ENCODE data around the gene AZIN2.
"Not testable (repeated sequence)": the region's sequence is repeated elsewhere in the genome, so short reads cannot be mapped to it uniquely, and the experiment has no call there.

AZIN2 gene

GRCh38 chr1:33080885-33081553 is at the start of gene AZIN2:
TSS of gene AZIN2 (plus strand) at chr1:33081153. CDS start at chr1:33082250, 1,097 bp downstream.
- DNase-seq, result peak; percentile 98

- no peak for DNase-seq
These were observed 49.4 kb upstream of the AZIN2 start for GRCh38 chr1:33031506-33031905.

GRCh38 chr1:33032126-33032869 is 48.7 kb upstream of the AZIN2 start:
- no peak for DNase-seq

GRCh38 chr1:33036051-33036525 is 44.9 kb upstream of the AZIN2 start:
- DNase-seq, result no peak

- peak; percentile 92 for DNase-seq
These were observed 44.1 kb upstream of the AZIN2 start, which contains the start of gene AK2 for GRCh38 chr1:33036526-33037503. TSS of gene AK2 (minus strand) at chr1:33036883. CDS start at chr1:33036828, 55 bp downstream.

- DNase-seq, result no peak
These were observed 41.1 kb upstream of the AZIN2 start for GRCh38 chr1:33039840-33040239.

DNA sequence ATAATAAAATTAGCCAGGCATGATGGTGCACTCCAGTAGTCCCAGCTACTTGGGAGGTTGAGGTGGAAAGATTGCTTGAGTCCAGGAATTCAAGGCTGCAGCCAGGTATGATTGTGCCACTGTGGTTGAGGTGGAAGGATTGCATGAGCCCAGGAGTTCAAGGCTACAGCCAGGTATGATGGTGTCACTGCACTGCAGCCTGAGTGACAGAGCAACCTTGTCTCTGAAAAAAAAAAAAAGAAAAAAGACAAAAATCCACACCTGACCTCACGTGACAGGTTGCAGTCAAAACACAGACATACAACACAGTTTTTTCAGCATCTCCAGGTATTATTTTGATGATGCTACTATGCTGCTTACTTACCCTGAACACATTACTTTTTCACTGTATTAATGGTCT is 39.9 kb upstream of the AZIN2 start:
- DNase-seq, result no peak

- DNase-seq, result no peak
These were observed 38.1 kb upstream of the AZIN2 start for GRCh38 chr1:33042831-33043230.

GRCh38 chr1:33043267-33044092 is 37.5 kb upstream of the AZIN2 start:
- no peak for DNase-seq

DNA sequence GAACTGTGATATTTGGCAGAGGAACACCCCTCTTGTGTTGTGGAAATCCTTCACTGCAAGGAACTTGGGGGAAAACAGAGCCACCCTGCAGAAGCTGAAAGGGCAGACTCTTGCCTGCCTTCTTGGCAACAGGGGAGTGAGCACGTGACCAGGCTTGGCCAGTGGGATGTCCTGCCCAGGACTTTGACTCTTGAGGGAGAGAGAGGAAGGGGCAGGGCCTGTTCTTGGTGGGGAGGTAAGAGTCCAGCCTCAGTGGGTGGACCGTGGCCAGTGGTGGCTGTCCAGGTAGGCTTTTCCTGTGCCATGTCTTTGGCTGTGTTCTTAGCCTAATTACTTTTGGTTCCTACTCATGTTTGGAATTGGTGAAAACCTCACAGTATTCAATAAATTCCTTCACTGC is 35.7 kb upstream of the AZIN2 start:
- no peak for DNase-seq

DNA sequence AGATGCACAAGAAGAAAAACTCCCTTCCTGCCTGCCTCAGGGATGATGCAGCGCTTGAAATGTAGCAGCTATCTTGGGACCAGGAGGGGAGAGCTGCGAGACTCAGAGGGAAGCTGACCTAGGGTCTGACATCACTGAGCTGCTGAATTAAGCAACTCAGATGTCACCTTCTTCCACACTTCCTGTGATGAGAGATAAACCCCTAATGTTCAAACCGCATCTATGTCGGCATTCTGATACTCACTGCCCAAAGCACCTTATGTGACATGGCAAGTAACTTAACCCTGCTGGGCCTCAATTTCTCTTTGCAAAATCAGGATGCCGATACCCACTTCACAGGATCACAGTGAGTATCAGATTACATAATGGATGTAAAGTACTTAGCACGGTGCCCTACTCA is 35.1 kb upstream of the AZIN2 start:
- no peak for DNase-seq

DNA sequence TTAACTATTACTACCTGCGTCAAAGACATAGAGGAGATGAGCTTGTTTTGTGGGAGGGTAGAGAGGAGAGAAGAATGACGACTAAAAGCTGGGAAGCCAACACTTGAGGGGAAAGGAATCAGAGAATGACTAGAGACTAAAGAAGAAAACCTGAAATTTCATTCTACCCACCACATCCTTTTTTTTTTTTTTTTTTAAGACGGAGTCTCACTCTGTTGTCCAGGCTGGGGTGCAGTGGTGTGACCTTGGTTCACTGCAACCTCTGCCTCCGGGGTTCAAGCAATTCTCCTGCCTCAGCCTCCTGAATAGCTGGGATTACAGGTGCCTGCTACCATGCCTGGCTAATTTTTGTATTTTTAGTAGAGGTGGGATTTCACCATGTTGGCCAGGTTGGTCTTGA is 34.7 kb upstream of the AZIN2 start:
- DNase-seq, result not testable (repeated sequence)

DNA sequence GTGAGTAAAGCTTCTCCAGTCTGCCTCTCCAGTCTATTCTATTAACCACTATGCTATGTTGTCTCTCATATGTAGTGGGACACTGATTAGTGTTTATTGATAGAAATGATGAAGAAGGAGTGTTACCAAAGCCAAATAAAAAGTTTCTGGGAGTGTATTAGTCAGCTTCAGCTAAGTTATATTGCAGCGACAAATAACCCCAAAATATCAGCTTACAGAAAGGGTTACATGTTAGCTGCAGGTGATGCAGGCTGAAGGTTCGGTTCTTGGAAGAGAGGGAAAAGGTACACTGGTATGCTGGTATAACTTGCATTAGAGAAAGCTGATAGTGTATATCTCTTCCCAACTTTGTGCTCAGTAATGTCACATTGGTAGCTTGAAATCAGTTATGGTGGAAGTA is 33.7 kb upstream of the AZIN2 start:
- no peak for DNase-seq

DNA sequence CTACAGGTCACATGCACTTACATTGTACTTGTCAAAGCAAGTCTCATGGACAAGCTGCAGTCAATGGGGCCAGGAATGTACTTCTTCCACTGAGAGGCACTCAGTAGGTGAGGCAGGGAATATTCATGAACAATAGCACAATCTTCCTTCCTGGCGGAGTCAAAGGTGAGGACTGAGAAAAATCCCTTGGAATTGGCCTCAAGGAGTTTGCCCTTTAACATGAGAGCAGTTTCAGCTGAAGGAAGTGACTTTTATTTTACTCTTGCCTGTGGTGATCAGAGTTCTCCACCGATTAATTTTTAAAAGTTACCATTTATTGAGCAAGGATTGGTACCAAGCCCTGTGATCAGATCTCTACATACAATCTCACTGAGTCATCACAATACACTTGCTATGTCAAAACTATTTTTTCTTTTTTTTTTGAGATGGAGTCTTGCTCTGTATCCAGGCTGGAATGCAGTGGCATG is 33.1 kb upstream of the AZIN2 start:
- DNase-seq, result no peak

GRCh38 chr1:33048426-33048825 is 32.5 kb upstream of the AZIN2 start:
- DNase-seq, result no peak

GRCh38 chr1:33049371-33049770 is 31.6 kb upstream of the AZIN2 start:
- DNase-seq, result no peak

- DNase-seq, result no peak
These were observed 30.5 kb upstream of the AZIN2 start for GRCh38 chr1:33050221-33051076.

GRCh38 chr1:33055210-33056008 is 25.5 kb upstream of the AZIN2 start:
- DNase-seq, result peak; percentile 24

DNA sequence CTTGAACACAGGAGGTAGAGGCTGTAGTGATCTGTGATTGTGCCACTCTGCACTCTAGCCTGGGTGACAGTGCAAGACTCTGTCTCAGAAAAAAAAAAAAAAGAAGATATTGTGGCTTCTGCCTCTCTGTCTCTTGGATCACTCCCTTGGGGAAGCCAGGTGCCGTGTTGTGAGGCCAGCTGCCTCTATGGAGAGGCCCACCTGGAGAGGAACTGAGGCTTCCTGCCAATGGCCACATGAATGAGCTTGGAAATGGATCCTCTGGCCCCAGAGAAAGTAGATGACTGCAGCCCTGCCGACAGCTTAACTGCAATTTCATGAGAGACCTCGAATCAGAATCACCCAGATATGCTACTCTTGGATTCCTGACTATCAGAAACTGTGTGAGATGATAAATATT is 24.5 kb upstream of the AZIN2 start:
- no peak for DNase-seq

- no peak for DNase-seq
These were observed 23.9 kb upstream of the AZIN2 start for GRCh38 chr1:33057095-33057494.
